Thyroid gland (tissue), 4 donors: ENCODE results near the gene SVIL.

Experiments used
- POLR2A ChIP-seq, 2 donors: fragments of 450-650 bp; IDR thresholded peaks; one replicate each; pipeline ENCODE4 v1.6.1; 2017; ENCODE audit warnings: antibody characterized with exemption in 2 of 2, mild to moderate bottlenecking in 2 of 2, moderate library complexity in 1 of 2
- TF ChIP-seq, protein P1 (sequence below), 6 experiments: fragments of 200-600 bp in 3 of 6; fragments of 450-650 bp in 3 of 6; sonication (generic) in 3 of 6; IDR thresholded peaks; one replicate each; pipeline ENCODE4 v1.5.1; 2016 to 2019; ENCODE audit warnings: antibody characterized with exemption in 6 of 6, mild to moderate bottlenecking in 2 of 6, inconsistent platforms in 1 of 6, moderate library complexity in 1 of 6

DNA sequence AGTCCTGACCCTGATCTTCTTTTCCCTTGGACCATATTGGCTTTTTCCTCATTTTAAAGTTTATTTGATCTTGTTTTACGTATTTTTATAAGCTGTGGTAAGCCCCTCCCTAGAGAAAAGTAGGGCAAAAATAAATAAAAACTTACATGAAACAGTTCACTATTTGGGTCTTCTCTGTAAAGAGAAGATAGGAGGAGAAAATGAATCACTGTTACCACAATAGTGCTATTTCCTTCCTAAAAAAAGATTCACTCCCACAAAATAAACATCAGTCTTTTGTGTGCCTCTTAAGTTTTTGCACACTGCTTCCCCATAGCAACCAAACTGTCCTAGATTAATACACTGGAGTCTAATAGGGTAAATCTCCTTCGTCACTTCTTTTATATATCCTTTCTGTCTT is 1.4 kb upstream of the SVIL start:
- TF ChIP-seq POLR2A (IDR thresholded peaks at IDR 0.05), result no peak
- TF ChIP-seq, protein P1, sequence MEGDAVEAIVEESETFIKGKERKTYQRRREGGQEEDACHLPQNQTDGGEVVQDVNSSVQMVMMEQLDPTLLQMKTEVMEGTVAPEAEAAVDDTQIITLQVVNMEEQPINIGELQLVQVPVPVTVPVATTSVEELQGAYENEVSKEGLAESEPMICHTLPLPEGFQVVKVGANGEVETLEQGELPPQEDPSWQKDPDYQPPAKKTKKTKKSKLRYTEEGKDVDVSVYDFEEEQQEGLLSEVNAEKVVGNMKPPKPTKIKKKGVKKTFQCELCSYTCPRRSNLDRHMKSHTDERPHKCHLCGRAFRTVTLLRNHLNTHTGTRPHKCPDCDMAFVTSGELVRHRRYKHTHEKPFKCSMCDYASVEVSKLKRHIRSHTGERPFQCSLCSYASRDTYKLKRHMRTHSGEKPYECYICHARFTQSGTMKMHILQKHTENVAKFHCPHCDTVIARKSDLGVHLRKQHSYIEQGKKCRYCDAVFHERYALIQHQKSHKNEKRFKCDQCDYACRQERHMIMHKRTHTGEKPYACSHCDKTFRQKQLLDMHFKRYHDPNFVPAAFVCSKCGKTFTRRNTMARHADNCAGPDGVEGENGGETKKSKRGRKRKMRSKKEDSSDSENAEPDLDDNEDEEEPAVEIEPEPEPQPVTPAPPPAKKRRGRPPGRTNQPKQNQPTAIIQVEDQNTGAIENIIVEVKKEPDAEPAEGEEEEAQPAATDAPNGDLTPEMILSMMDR (IDR thresholded peaks at IDR 0.05), result no peak
